ENCODE results near the gene IGFBP1. TPM values are rescaled to one million over a fixed set of nuclear protein-coding genes. Genes with fewer than 3 reads are reported as not detected.

IGFBP1 gene
- total and polyA plus RNA-seq, 2 of the 13 experiments (the other 11 are each of a cell fraction or from before 2014, with no cell fraction given), result 5.4 to 885 TPM

- TF ChIP-seq CERS6 (CRISPR knock-in tag; IDR thresholded peaks at IDR 0.05) (no peak), BCLAF1 (IDR thresholded peaks at IDR 0.05) (no peak), CREB3 (CRISPR knock-in tag; IDR thresholded peaks at IDR 0.05) (no peak), ZNF75D (CRISPR knock-in tag; IDR thresholded peaks at IDR 0.05; ENCODE audit: borderline replicate concordance) (no peak), ZNF282 (IDR thresholded peaks at IDR 0.05; ENCODE audit: partially characterized antibody) (no peak), MED8 (CRISPR knock-in tag; IDR thresholded peaks at IDR 0.05; ENCODE audit: insufficient replicate concordance) (peak; percentile 99), GPBP1L1 (CRISPR knock-in tag; IDR thresholded peaks at IDR 0.05) (no peak), ZNF782 (CRISPR knock-in tag; IDR thresholded peaks at IDR 0.05; ENCODE audit: borderline replicate concordance) (peak; percentile 42; the same call in 1 of the 2 replicates), ZNF580 (CRISPR knock-in tag; IDR thresholded peaks at IDR 0.05; ENCODE audit: borderline replicate concordance, low read depth) (peak; percentile 94; the same call in 1 of the 2 replicates), SALL2 (CRISPR knock-in tag; IDR thresholded peaks at IDR 0.05) (0 out of 2 replicates have a peak, but pooled peaks have one; percentile 18), TFDP2 (CRISPR knock-in tag; IDR thresholded peaks at IDR 0.05) (peak; percentile 17; the same call in 1 of the 2 replicates), YEATS2 (CRISPR knock-in tag; IDR thresholded peaks at IDR 0.05; ENCODE audit: borderline replicate concordance) (peak; percentile 76; the same call in 1 of the 2 replicates), ZNF225 (CRISPR knock-in tag; IDR thresholded peaks at IDR 0.05) (no peak; the same call in 1 of the 2 replicates), BCL6 (CRISPR knock-in tag; IDR thresholded peaks at IDR 0.05) (peak; percentile 96)
- TF ChIP-seq, protein P1, sequence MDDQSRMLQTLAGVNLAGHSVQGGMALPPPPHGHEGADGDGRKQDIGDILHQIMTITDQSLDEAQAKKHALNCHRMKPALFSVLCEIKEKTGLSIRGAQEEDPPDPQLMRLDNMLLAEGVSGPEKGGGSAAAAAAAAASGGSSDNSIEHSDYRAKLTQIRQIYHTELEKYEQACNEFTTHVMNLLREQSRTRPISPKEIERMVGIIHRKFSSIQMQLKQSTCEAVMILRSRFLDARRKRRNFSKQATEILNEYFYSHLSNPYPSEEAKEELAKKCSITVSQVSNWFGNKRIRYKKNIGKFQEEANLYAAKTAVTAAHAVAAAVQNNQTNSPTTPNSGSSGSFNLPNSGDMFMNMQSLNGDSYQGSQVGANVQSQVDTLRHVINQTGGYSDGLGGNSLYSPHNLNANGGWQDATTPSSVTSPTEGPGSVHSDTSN (CRISPR knock-in tag; IDR thresholded peaks at IDR 0.05; ENCODE audit: borderline replicate concordance), result no peak
- TF ChIP-seq, protein P2, sequence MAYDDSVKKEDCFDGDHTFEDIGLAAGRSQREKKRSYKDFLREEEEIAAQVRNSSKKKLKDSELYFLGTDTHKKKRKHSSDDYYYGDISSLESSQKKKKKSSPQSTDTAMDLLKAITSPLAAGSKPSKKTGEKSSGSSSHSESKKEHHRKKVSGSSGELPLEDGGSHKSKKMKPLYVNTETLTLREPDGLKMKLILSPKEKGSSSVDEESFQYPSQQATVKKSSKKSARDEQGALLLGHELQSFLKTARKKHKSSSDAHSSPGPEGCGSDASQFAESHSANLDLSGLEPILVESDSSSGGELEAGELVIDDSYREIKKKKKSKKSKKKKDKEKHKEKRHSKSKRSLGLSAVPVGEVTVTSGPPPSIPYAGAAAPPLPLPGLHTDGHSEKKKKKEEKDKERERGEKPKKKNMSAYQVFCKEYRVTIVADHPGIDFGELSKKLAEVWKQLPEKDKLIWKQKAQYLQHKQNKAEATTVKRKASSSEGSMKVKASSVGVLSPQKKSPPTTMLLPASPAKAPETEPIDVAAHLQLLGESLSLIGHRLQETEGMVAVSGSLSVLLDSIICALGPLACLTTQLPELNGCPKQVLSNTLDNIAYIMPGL (CRISPR knock-in tag; IDR thresholded peaks at IDR 0.05; ENCODE audit: borderline replicate concordance in 1 of 2, low read depth in 1 of 2), result peak; percentile 58 to 72; a peak in 3 of 4 replicates
Observed at GRCh38 chr7:45881759-45882464, 6.4 kb upstream of the IGFBP1 start (continued).

Data from HepG2 (cell line).